ENCODE data around the gene TCTN3.
"Not testable (repeated sequence)": the region's sequence is repeated elsewhere in the genome, so short reads cannot be mapped to it uniquely, and the experiment has no call there.

TCTN3 gene

DNA sequence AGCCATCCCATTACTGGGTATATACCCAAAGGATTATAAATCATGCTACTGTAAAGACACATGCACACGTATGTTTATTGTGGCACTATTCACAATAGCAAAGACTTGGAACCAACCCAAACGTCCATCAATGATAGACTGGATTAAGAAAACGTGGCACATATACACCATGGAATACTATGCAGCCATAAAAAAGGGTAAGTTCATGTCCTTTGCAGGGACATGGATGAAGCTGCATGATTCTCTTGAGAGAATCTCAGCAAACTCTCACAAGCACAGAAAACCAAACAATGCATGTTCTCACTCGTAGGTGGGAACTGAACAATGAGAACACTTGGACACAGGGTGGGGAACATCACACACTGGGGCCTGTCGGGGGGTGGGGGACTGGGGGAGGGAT is 73.3 kb downstream of the TCTN3 start:
- not testable (repeated sequence) for DNase-seq

DNA sequence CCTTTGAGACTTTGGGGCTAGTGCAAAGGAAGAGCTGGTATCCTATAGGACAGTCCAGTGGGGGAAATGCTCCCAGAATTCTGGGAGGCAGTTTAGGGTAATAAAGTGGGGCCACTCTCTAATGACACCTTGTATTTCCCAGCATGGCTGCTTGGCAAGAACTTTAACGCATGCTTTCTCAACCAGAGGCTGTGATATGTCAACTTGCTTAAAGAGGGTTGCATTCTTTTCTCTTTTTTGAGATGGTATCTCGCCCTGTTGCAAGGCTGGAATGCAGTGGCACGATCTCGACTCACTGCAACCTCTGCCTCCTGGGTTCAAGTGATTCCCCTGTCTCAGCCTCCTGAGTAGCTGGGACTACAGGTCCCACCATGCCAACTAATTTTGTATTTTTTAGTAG is 75.6 kb downstream of the TCTN3 start:
- DNase-seq, result no peak

DNA sequence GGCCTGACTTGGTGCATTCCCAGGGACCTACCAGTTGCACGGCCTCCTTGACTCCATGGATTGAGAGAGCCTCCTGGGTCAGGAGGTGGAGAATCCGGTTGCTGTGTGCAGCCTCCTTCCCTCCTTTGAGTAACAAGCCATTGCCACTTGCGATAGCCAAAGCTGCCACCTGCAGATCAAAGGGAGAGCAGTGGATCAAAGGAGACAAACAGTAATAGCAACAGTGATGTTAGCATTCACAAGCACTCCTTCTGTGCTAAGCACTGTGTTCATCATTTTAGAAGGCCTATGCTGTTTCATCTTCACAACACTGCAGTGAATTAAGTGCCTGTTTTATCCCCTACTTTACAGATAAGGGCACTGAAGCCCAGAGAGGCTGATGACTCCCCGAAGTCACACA is 77.3 kb downstream of the TCTN3 start:
- DNase-seq, result no peak
